Lung (tissue), 12 donors: Measurements from ENCODE around the gene CEP162. TPM values are rescaled to one million over a fixed set of nuclear protein-coding genes. Genes with fewer than 3 reads are reported as not detected.
"Not testable (repeated sequence)": the region's sequence is repeated elsewhere in the genome, so short reads cannot be mapped to it uniquely, and the experiment has no call there.

Experiments used
- ATAC-seq: fragments of 200-7000 bp; cut with Tn5 transposase; one replicate; pipeline ENCODE4 v1.9.1; 2020; ENCODE audit warnings: moderate number of reproducible peaks; ENCODE audit not compliant: insufficient read depth, low FRiP score
- DNase-seq, 3 donors: peaks; one replicate each; pipeline ENCODE4 v3.0.0-alpha.2; 2013 to 2017
- H3K27ac ChIP-seq, 2 donors: one replicate each; pipeline ENCODE4 v1.5.1; 2013; ENCODE audit warnings: mild to moderate bottlenecking in 2 of 2, moderate library complexity in 2 of 2, control low read depth in 1 of 2, inconsistent platforms in 1 of 2, low read depth in 1 of 2, low read length in 1 of 2
- H3K27me3 ChIP-seq, 3 donors: one replicate each; pipeline ENCODE4 v1.5.1; 2013; ENCODE audit warnings: low read length in 2 of 3; ENCODE audit not compliant: control insufficient read depth in 3 of 3, insufficient read depth in 3 of 3
- H3K36me3 ChIP-seq, 4 donors: one replicate each; pipeline ENCODE4 v1.5.1; 2013; ENCODE audit warnings: low read length in 4 of 4, mild to moderate bottlenecking in 1 of 4, moderate library complexity in 1 of 4; ENCODE audit not compliant: control insufficient read depth in 4 of 4, insufficient read depth in 4 of 4
- H3K4me1 ChIP-seq, 5 donors: one replicate each; pipeline ENCODE4 v1.5.1; 2013; ENCODE audit warnings: low read length in 5 of 5, mild to moderate bottlenecking in 2 of 5, moderate library complexity in 1 of 5; ENCODE audit not compliant: control insufficient read depth in 5 of 5, insufficient read depth in 5 of 5
- H3K4me3 ChIP-seq: one replicate; pipeline ENCODE4 v1.5.1; 2013; ENCODE audit warnings: mild to moderate bottlenecking, control low read depth, moderate library complexity
- H3K9ac ChIP-seq, 2 donors: one replicate each; pipeline ENCODE4 v1.5.1; 2013; ENCODE audit warnings: low read length in 2 of 2, control low read depth in 1 of 2; ENCODE audit not compliant: insufficient read depth in 1 of 2
- H3K9me3 ChIP-seq, 4 donors: one replicate each; pipeline ENCODE4 v1.5.1; 2013; ENCODE audit warnings: low read length in 3 of 4, mild to moderate bottlenecking in 1 of 4, moderate library complexity in 1 of 4; ENCODE audit not compliant: control insufficient read depth in 4 of 4, insufficient read depth in 3 of 4
- WGBS, 2 donors: extraction: QIAGEN DNeasy Blood & Tissue Kit; methylation state at CpG; one replicate each; pipeline ENCODE4 v1.1.7; 2013; 5-methylcytosine and 5-hydroxymethylcytosine counted together
- polyA plus RNA-seq, 2 donors: library from polyadenylated mRNA; stranded (reverse); fragments of 200-250 nt; gene quantifications; one replicate each; pipeline ENCODE4 v1.2.1, GENCODE V29; 2013
- total RNA-seq, 2 donors: library from RNA; depleted of rRNA in 1 of 2; stranded (reverse); fragments of >200 nt in 1 of 2; gene quantifications; one replicate each; pipeline ENCODE4 v1.2.1, GENCODE V29; 2014 to 2021
- TF ChIP-seq, protein P1 (sequence below): IDR thresholded peaks from 2 replicates; pipeline ENCODE4 v1.5.1; 2012; ENCODE audit warnings: mild to moderate bottlenecking; ENCODE audit errors: control extremely low read depth, extremely low read depth
- donor health status: control.
- donor health status: control.
- donor health status: Bipolar disorder and iron deficiency.
- donor health status: healthy.
- donor health status: DM: yes; HTN: yes; CAD: no.

Gene CEP162
- total and polyA plus RNA-seq, 4 donors = 4.3 to 25.6 (median 8.7) TPM

GRCh38 chr6:84086545-84087429 lies 140.7 kb downstream of the CEP162 start:
- no peak for ATAC-seq
- no peaks in the 10 kb centered on the region for H3K4me1 ChIP-seq
- H3K4me3 ChIP-seq = no peak overlapping the region
- TF ChIP-seq, protein P1, sequence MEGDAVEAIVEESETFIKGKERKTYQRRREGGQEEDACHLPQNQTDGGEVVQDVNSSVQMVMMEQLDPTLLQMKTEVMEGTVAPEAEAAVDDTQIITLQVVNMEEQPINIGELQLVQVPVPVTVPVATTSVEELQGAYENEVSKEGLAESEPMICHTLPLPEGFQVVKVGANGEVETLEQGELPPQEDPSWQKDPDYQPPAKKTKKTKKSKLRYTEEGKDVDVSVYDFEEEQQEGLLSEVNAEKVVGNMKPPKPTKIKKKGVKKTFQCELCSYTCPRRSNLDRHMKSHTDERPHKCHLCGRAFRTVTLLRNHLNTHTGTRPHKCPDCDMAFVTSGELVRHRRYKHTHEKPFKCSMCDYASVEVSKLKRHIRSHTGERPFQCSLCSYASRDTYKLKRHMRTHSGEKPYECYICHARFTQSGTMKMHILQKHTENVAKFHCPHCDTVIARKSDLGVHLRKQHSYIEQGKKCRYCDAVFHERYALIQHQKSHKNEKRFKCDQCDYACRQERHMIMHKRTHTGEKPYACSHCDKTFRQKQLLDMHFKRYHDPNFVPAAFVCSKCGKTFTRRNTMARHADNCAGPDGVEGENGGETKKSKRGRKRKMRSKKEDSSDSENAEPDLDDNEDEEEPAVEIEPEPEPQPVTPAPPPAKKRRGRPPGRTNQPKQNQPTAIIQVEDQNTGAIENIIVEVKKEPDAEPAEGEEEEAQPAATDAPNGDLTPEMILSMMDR = no peak
- H3K36me3 ChIP-seq = no peaks in the 10 kb centered on the region
- H3K9ac ChIP-seq = no peak overlapping the region
- H3K9me3 ChIP-seq = no peaks in the 10 kb centered on the region
- no peaks in the 10 kb centered on the region for H3K27me3 ChIP-seq
- 68 to 74% methylated on average over 6 of the region's 6 CpGs for WGBS, 2 donors
- no peak overlapping the region for H3K27ac ChIP-seq
- no peak for DNase-seq

DNA sequence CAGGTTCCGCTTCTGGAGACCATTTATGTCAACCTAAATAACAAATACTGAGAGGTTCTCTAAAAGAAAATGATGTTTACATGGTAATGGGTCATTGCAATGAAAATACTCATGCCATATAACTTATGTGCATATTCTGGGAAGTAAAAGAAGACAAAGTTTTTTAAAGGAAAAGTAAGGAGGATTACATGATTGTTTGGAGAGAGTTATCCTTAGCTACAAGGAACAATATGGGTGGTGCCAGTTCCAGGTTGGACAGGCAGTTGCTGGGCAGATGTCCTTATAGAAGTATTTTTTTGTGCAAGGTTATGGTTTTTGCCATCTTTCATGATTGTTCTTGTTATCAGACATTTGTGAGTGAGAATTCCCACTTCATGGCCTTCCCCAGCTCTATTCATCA lies 141.4 kb downstream of the CEP162 start:
- TF ChIP-seq, protein P1 = no peak
- no peaks in the 10 kb centered on the region for H3K36me3 ChIP-seq
- no peaks in the 10 kb centered on the region for H3K9me3 ChIP-seq
- no peaks in the 10 kb centered on the region for H3K27me3 ChIP-seq
- H3K27ac ChIP-seq = no peak overlapping the region
- H3K4me3 ChIP-seq = no peak overlapping the region
- ATAC-seq = no peak
- DNase-seq = no peak
- no peak overlapping the region for H3K9ac ChIP-seq
- WGBS, 2 donors = 89 to 96% methylated on average over 1 of the region's 1 CpG
- H3K4me1 ChIP-seq = no peaks in the 10 kb centered on the region

GRCh38 chr6:84084705-84085104 lies 142.7 kb downstream of the CEP162 start:
- H3K27me3 ChIP-seq, H3K36me3 ChIP-seq, H3K27ac ChIP-seq, DNase-seq, H3K4me3 ChIP-seq, ATAC-seq, H3K4me1 ChIP-seq, H3K9me3 ChIP-seq, H3K9ac ChIP-seq: not testable (repeated sequence)

DNA sequence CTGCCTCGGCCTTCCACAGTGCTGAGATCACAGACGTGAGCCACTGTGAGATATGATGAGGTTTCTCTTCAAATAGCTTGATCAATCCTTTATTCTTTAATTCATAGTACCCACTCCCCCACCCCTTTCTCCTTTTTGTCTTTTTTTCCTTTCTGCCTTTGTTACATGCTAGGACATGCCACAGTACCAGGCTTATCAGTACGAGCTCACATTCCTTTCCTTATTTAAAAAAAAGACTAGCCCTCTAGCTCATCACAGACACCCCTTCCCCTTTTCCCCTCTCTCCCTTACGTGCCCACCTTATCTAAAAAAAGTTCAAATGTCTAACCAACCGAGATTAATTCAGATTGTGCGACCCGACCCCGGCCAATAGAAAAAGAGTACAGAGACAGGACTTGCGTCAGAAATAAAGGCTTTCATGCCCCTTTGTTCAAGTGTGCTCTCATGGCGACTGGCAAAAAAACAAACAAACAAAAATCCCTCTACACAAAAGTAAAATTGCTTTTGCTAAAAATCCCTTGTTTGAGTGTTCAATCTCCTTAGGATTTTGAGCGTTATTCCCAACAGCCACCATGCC lies 144.7 kb downstream of the CEP162 start:
- Histone ChIP-seq H3K27me3 (no peaks in the 10 kb centered on the region), H3K4me1 (no peaks in the 10 kb centered on the region), H3K9ac (no peak overlapping the region), H3K36me3 (no peaks in the 10 kb centered on the region), H3K4me3 (no peak overlapping the region), H3K9me3 (no peaks in the 10 kb centered on the region), H3K27ac (no peak overlapping the region)
- ATAC-seq (no peak), DNase-seq (peak in 2 of 3 donors; percentile 12)
- WGBS, 2 donors = 59 to 80% methylated on average over 11 of the region's 11 CpGs
- TF ChIP-seq, protein P1 = no peak
